ENCODE results near the gene CHRD.
A peak's percentile ranks its signal among the peaks of the same experiment; 100 is the strongest.

Gene CHRD

GRCh38 chr3:184405075-184406030 is 25.5 kb downstream of the CHRD start:
- in situ Hi-C loops (cut with HindIII; ENCODE audit: low sequenced_read_pairs) = no loop called here
- TF ChIP-seq CTCF (IDR thresholded peaks at IDR 0.05; ENCODE audit: low read depth, low read length, missing control alignments) = no peak
- H3K4me3 ChIP-seq (ENCODE audit: low read depth, low read length) = no peak overlapping the region
- DNase-seq (ENCODE audit: low read depth) = no peak

- TF ChIP-seq CTCF (IDR thresholded peaks at IDR 0.05; ENCODE audit: low read depth, low read length, missing control alignments) = no peak
- DNase-seq (ENCODE audit: low read depth) = no peak
- in situ Hi-C loops (cut with HindIII; ENCODE audit: low sequenced_read_pairs) = no loop called here
- no peak overlapping the region for H3K4me3 ChIP-seq (ENCODE audit: low read depth, low read length)
Measured at GRCh38 chr3:184409331-184409926, 29.6 kb downstream of the CHRD start.

GRCh38 chr3:184409946-184410500 is 30.2 kb downstream of the CHRD start:
- in situ Hi-C loops (cut with HindIII; ENCODE audit: low sequenced_read_pairs) = no loop called here
- no peak for DNase-seq (ENCODE audit: low read depth)
- TF ChIP-seq CTCF (IDR thresholded peaks at IDR 0.05; ENCODE audit: low read depth, low read length, missing control alignments) = no peak
- H3K4me3 ChIP-seq (ENCODE audit: low read depth, low read length) = no peak overlapping the region

- no peak overlapping the region for H3K4me3 ChIP-seq (ENCODE audit: low read depth, low read length)
- in situ Hi-C loops (cut with HindIII; ENCODE audit: low sequenced_read_pairs) = no loop called here
- DNase-seq (ENCODE audit: low read depth) = no peak
- no peak for TF ChIP-seq CTCF (IDR thresholded peaks at IDR 0.05; ENCODE audit: low read depth, low read length, missing control alignments)
Measured at GRCh38 chr3:184414418-184415202, 34.8 kb downstream of the CHRD start.

GRCh38 chr3:184415203-184415490 is 35.3 kb downstream of the CHRD start:
- no peak for DNase-seq (ENCODE audit: low read depth)
- in situ Hi-C loops (cut with HindIII; ENCODE audit: low sequenced_read_pairs) = no loop called here
- no peak for TF ChIP-seq CTCF (IDR thresholded peaks at IDR 0.05; ENCODE audit: low read depth, low read length, missing control alignments)
- no peak overlapping the region for H3K4me3 ChIP-seq (ENCODE audit: low read depth, low read length)

GRCh38 chr3:184417619-184418327 is 37.9 kb downstream of the CHRD start:
- no peak overlapping the region for H3K4me3 ChIP-seq (ENCODE audit: low read depth, low read length)
- DNase-seq (ENCODE audit: low read depth) = peak; percentile 24
- in situ Hi-C loops (cut with HindIII; ENCODE audit: low sequenced_read_pairs) = no loop called here
- peak; percentile 94 for TF ChIP-seq CTCF (IDR thresholded peaks at IDR 0.05; ENCODE audit: low read depth, low read length, missing control alignments)
